NCI-H526 (cell line): ENCODE measurements around the gene USH1G.
"Not testable (repeated sequence)": the region's sequence is repeated elsewhere in the genome, so short reads cannot be mapped to it uniquely, and the experiment has no call there.

Experiments
- DNase-seq, 2 experiments: peaks; one replicate each; lab custom pipeline; 2025; lab: John Stamatoyannopoulos, UW

USH1G gene

GRCh38 chr17:74930535-74931036 lies 7.5 kb upstream of the USH1G start:
- no peak for DNase-seq

- DNase-seq = no peak
Measured at GRCh38 chr17:74928786-74929185, 5.7 kb upstream of the USH1G start.

GRCh38 chr17:74925242-74925641 lies 2.2 kb upstream of the USH1G start:
- DNase-seq = no peak

GRCh38 chr17:74924250-74924948 lies 1.3 kb upstream of the USH1G start, which contains the start of gene OTOP2:
Gene OTOP2, plus strand, starts transcription at chr17:74924273. Its CDS starts 360 bp downstream, at chr17:74924633.
- DNase-seq = no peak

- peak; percentile 23 to 74 for DNase-seq
Measured at GRCh38 chr17:74923538-74924249, 639 bp upstream of the USH1G start.

GRCh38 chr17:74922172-74922571 lies 883 bp downstream of the USH1G start:
- DNase-seq = no peak

GRCh38 chr17:74921769-74922168 lies 1.3 kb downstream of the USH1G start:
- DNase-seq = no peak

GRCh38 chr17:74921026-74921681 lies 1.9 kb downstream of the USH1G start:
- peak in 1 of 2 experiments; percentile 23 for DNase-seq

GRCh38 chr17:74920642-74921025 lies 2.4 kb downstream of the USH1G start:
- DNase-seq = peak in 1 of 2 experiments; percentile 63

- DNase-seq = no peak
Measured at GRCh38 chr17:74920306-74920620, 2.8 kb downstream of the USH1G start.

- DNase-seq = no peak
Measured at GRCh38 chr17:74919440-74920305, 3.4 kb downstream of the USH1G start.

- no peak for DNase-seq
Measured at GRCh38 chr17:74918906-74919305, 4.1 kb downstream of the USH1G start.

GRCh38 chr17:74917430-74917829 lies 5.6 kb downstream of the USH1G start:
- no peak for DNase-seq

- no peak for DNase-seq
Measured at GRCh38 chr17:74916851-74917199, 6.2 kb downstream of the USH1G start.

GRCh38 chr17:74916136-74916850 lies 6.8 kb downstream of the USH1G start:
- DNase-seq = no peak

- DNase-seq = not testable (repeated sequence)
Measured at GRCh38 chr17:74911423-74911822, 11.6 kb downstream of the USH1G start.

- DNase-seq = not testable (repeated sequence)
Measured at GRCh38 chr17:74909097-74909496, 14.0 kb downstream of the USH1G start.

- no peak for DNase-seq
Measured at GRCh38 chr17:74907012-74907411, 16.0 kb downstream of the USH1G start.

- not testable (repeated sequence) for DNase-seq
Measured at GRCh38 chr17:74906214-74906793, 16.8 kb downstream of the USH1G start.

GRCh38 chr17:74904687-74905409 lies 18.2 kb downstream of the USH1G start:
- DNase-seq = no peak
